ENCODE measurements around the gene DCUN1D1.

GRCh38 chr3:182896553-182896952 lies 83.8 kb downstream of the DCUN1D1 start:
- TF ChIP-seq FOXA1 (IDR thresholded peaks at IDR 0.05): no peak
- TF ChIP-seq LEF1 (IDR thresholded peaks at IDR 0.05; ENCODE audit: borderline replicate concordance): no peak
- TF ChIP-seq ARNT (IDR thresholded peaks at IDR 0.05): no peak
- TF ChIP-seq CTBP1 (IDR thresholded peaks at IDR 0.05; ENCODE audit: borderline replicate concordance): no peak
- no peak for TF ChIP-seq FOXM1 (IDR thresholded peaks at IDR 0.05; ENCODE audit: borderline replicate concordance)
- TF ChIP-seq NFRKB (IDR thresholded peaks at IDR 0.05): no peak
- TF ChIP-seq TARDBP (IDR thresholded peaks at IDR 0.05): no peak
- TF ChIP-seq SP1 (IDR thresholded peaks at IDR 0.05): no peak
